ENCODE measurements around the gene NRARP. TPM values are rescaled to one million over a fixed set of nuclear protein-coding genes. Genes with fewer than 3 reads are reported as not detected.

Gene NRARP
- total RNA-seq, 1 experiment from 2014 or later = 23.8 TPM

DNA sequence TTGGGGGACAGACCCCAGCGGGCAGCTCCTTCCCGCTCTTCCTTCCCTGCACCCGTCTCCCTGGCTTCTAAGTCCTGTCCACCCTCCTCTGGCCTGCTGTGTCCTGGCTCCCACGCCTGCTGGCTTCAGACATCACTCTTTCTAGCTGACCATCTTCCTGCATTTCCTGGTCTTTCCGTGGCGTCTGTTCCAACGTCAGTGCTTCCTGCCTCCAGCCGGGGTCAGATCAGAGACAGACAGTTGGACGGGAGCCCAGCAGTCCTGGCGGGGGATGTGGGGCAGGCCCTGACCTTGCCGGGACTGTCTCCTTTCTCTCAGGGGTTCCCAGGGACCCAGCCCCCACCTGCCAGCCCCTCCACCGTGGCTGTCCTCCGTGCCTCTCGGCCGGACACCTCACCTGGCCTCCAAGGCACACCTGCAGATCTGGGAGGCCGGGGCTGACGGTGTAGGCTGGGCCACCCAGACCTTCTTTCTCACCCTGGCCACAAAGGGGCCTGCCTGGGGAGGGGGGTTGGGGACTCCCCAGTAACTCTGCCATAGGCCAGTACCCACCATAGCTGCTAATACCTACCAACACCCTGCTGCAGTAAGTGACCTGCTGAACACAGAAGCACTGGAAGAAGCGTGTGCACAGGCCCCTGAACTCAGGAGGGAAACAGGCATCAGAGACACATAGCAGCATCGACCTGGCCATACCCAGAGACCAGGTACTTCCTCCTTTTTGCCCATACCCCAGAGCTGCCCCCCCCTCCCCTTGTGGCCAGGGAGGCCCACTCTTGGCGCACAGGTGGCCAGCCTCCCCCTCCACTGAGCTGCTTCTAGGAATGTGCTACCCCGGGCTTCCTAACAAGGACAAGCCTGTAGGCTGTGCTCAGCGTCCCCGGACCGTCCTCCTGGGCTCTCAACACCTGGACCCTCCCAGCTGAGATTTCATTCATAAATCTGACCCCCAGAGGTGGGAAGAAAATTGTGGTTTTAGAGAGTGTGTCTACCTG lies 5.1 kb downstream of the NRARP start:
- Histone ChIP-seq H2BK120ac (ENCODE audit: low read depth, low read length, poor library complexity, severe bottlenecking) (no peak overlapping the region), H2BK12ac (ENCODE audit: insufficient read length, low read depth, low read length) (no peak overlapping the region), H2AFZ (ENCODE audit: low read length) (no peak overlapping the region), H4K5ac (ENCODE audit: insufficient read length, low read depth, low read length) (no peak overlapping the region), H3K4ac (ENCODE audit: low read depth, low read length) (no peak overlapping the region), H2AK5ac (ENCODE audit: insufficient read length, low read length) (no peak overlapping the region), H3K4me2 (ENCODE audit: insufficient read depth, insufficient read length, low read length) (peak overlapping the region; percentile 20), H3K9ac (ENCODE audit: extremely low read depth, insufficient read length, low read length) (no peak overlapping the region), H4K8ac (replicated peaks; ENCODE audit: insufficient read length, low read depth, low read length) (no peak overlapping the region), H3K4me1 (ENCODE audit: insufficient read depth, low read length) (peaks cover 5% of the 10 kb centered on the region; the same call in 1 of the 2 replicates), H4K20me1 (ENCODE audit: control insufficient read depth, insufficient read depth, insufficient read length) (no peaks in the 10 kb centered on the region), H4K91ac (ENCODE audit: insufficient read length, low read depth, low read length) (no peak overlapping the region), H3T11ph (ENCODE audit: low read length) (no peak overlapping the region), H2BK15ac (ENCODE audit: low read depth, low read length) (no peak overlapping the region), H3K14ac (ENCODE audit: insufficient read depth, low read length) (no peak overlapping the region), H3K79me1 (ENCODE audit: insufficient read depth, low read depth, low read length, poor library complexity, severe bottlenecking) (no peaks in the 10 kb centered on the region), H3K27me3 (ENCODE audit: insufficient read depth, low read length) (peaks cover 5% of the 10 kb centered on the region; the same call in 1 of the 2 replicates), H3K56ac (ENCODE audit: insufficient read length, low read depth, low read length) (no peak overlapping the region), H3K18ac (ENCODE audit: insufficient read length, low read depth, low read length) (no peak overlapping the region), H2BK20ac (ENCODE audit: low read depth, low read length, poor library complexity, severe bottlenecking) (no peak overlapping the region), H3K9me3 (ENCODE audit: control insufficient read depth, low read depth, low read length) (no peaks in the 10 kb centered on the region), H3K27ac (ENCODE audit: insufficient read length, low read depth, low read length) (no peak overlapping the region), H3K23me2 (ENCODE audit: insufficient read length, low read depth, low read length, poor library complexity, severe bottlenecking) (peaks cover 7% of the 10 kb centered on the region), H3K79me2 (ENCODE audit: insufficient read depth, low read length) (no peaks in the 10 kb centered on the region), H3K23ac (ENCODE audit: insufficient read length, low read depth, low read length) (no peak overlapping the region), H2BK5ac (ENCODE audit: insufficient read length, low read length) (no peak overlapping the region)
- Mint-ChIP-seq H3K36me3 (ENCODE audit: insufficient read depth in 1 of 3, low read depth in 3 of 3) (peaks cover 0 to 5% (median 3%) of the 10 kb centered on the region in 3 experiments; a peak in 4 of 7 replicates), H3K27ac (no peak overlapping the region), H3K4me3 (peak overlapping the region; percentile 53 to 76), H3K4me1 (peaks cover 32 to 40% of the 10 kb centered on the region in 2 experiments), H3K27me3 (ENCODE audit: low read depth) (peaks cover 48% of the 10 kb centered on the region), H3K9me3 (peaks cover 3 to 9% of the 10 kb centered on the region in 2 experiments)
- WGBS (ENCODE audit: extremely low coverage, insufficient read length, low lambda C conversion rate) = no CpG with 5 or more reads among the region's 24 CpGs
- TF ChIP-seq, protein P1, sequence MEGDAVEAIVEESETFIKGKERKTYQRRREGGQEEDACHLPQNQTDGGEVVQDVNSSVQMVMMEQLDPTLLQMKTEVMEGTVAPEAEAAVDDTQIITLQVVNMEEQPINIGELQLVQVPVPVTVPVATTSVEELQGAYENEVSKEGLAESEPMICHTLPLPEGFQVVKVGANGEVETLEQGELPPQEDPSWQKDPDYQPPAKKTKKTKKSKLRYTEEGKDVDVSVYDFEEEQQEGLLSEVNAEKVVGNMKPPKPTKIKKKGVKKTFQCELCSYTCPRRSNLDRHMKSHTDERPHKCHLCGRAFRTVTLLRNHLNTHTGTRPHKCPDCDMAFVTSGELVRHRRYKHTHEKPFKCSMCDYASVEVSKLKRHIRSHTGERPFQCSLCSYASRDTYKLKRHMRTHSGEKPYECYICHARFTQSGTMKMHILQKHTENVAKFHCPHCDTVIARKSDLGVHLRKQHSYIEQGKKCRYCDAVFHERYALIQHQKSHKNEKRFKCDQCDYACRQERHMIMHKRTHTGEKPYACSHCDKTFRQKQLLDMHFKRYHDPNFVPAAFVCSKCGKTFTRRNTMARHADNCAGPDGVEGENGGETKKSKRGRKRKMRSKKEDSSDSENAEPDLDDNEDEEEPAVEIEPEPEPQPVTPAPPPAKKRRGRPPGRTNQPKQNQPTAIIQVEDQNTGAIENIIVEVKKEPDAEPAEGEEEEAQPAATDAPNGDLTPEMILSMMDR (conservative IDR thresholded peaks at IDR 0.05) = no peak
- peak; percentile 45 for DNase-seq
